Measurements from ENCODE around the gene SRSF2.
A peak's percentile ranks its signal among the peaks of the same experiment; 100 is the strongest.
"Not testable (repeated sequence)": the region's sequence is repeated elsewhere in the genome, so short reads cannot be mapped to it uniquely, and the experiment has no call there.

SRSF2 gene

GRCh38 chr17:76737676-76738467 lies 741 bp upstream of the SRSF2 start, which contains the start of gene MFSD11:
Gene MFSD11, plus strand, starts transcription at chr17:76738119. Its CDS starts 234 bp downstream, at chr17:76738353.
- peak; percentile 96 for DNase-seq

- peak; percentile 70 for DNase-seq
Observed at GRCh38 chr17:76736349-76737081, 616 bp downstream of the SRSF2 start.

- DNase-seq, result no peak
Observed at GRCh38 chr17:76735586-76736348, 1.4 kb downstream of the SRSF2 start.

GRCh38 chr17:76735006-76735405 lies 2.1 kb downstream of the SRSF2 start:
- peak; percentile 69 for DNase-seq

- DNase-seq, result peak; percentile 47
Observed at GRCh38 chr17:76734080-76734840, 2.9 kb downstream of the SRSF2 start.

GRCh38 chr17:76733618-76733957 lies 3.5 kb downstream of the SRSF2 start:
- no peak for DNase-seq

- no peak for DNase-seq
Observed at GRCh38 chr17:76732734-76733617, 4.2 kb downstream of the SRSF2 start.

GRCh38 chr17:76731800-76732733 lies 5.1 kb downstream of the SRSF2 start:
- DNase-seq, result not testable (repeated sequence)

- DNase-seq, result peak; percentile 41
Observed at GRCh38 chr17:76727745-76728456, 9.2 kb downstream of the SRSF2 start.

GRCh38 chr17:76726776-76727718 lies 10.1 kb downstream of the SRSF2 start, which contains the start of gene METTL23:
Gene METTL23, plus strand, starts transcription at chr17:76726839. Its CDS starts 2,872 bp downstream, at chr17:76729711.
- peak; percentile 84 for DNase-seq

- DNase-seq, result peak; percentile 98
Observed at GRCh38 chr17:76726231-76726775, 10.8 kb downstream of the SRSF2 start, which contains the start of gene JMJD6. Gene JMJD6, minus strand, starts transcription at chr17:76726606. Its CDS starts 131 bp downstream, at chr17:76726475.

- peak; percentile 79 for DNase-seq
Observed at GRCh38 chr17:76725580-76726230, 11.4 kb downstream of the SRSF2 start.

GRCh38 chr17:76723812-76724211 lies 13.3 kb downstream of the SRSF2 start:
- DNase-seq, result no peak

GRCh38 chr17:76722977-76723376 lies 14.2 kb downstream of the SRSF2 start:
- not testable (repeated sequence) for DNase-seq

- DNase-seq, result no peak
Observed at GRCh38 chr17:76722279-76722678, 14.9 kb downstream of the SRSF2 start.

- DNase-seq, result no peak
Observed at GRCh38 chr17:76721463-76721862, 15.7 kb downstream of the SRSF2 start.

- no peak for DNase-seq
Observed at GRCh38 chr17:76720941-76721340, 16.2 kb downstream of the SRSF2 start.

Data from activated CD4-positive, alpha-beta T cell treated with anti-CD3 and anti-CD28 coated beads, Interleukin-10, Interleukin-2, amounts not matched to agents 100 ng/mL and 50 ng/mL, durations not matched to agents 16 hours and 8 hours (primary cell).